Activated naive CD4-positive, alpha-beta T cell treated with anti-CD3 and anti-CD28 coated beads for 36 hours (primary cell): ENCODE measurements around the gene OR4K1. TPM values are rescaled to one million over a fixed set of nuclear protein-coding genes. Genes with fewer than 3 reads are reported as not detected.
"Not testable (repeated sequence)": the region's sequence is repeated elsewhere in the genome, so short reads cannot be mapped to it uniquely, and the experiment has no call there.

ENCODE experiments used
- CTCF ChIA-PET: fragments of 350-600 bp; sonication (Branson Sonifier 250); formaldehyde crosslinking; loops from one replicate; lab custom pipeline; 2021; ENCODE audit warnings: antibody characterized with exemption; lab: Charles Lee
- DNase-seq: peaks from one replicate; pipeline ENCODE4 v3.0.0-alpha.2; 2020
- H3K27ac Mint-ChIP-seq: one replicate; pipeline ENCODE4 v1.8.0; 2021; ENCODE audit warnings: mild to moderate bottlenecking, mixed read lengths
- H3K27me3 Mint-ChIP-seq: one replicate; pipeline ENCODE4 v1.8.0; 2021; ENCODE audit warnings: low read depth, mixed read lengths
- H3K36me3 Mint-ChIP-seq: one replicate; pipeline ENCODE4 v1.8.0; 2021; ENCODE audit warnings: low read depth, mixed read lengths
- H3K4me1 Mint-ChIP-seq: one replicate; pipeline ENCODE4 v1.8.0; 2021; ENCODE audit warnings: low read depth, mixed read lengths
- H3K4me3 Mint-ChIP-seq: one replicate; pipeline ENCODE4 v1.8.0; 2021; ENCODE audit warnings: mild to moderate bottlenecking, moderate library complexity, mixed read lengths
- H3K9me3 Mint-ChIP-seq: one replicate; pipeline ENCODE4 v1.8.0; 2021; ENCODE audit warnings: mixed read lengths
- intact Hi-C: fragments of 100-400 bp; cut with micrococcal nuclease; formaldehyde crosslinking; loops from one replicate; pipeline ENCODE4 v1.15.1; 2023
- total RNA-seq, 2 experiments: library from RNA; stranded (reverse); gene quantifications; one replicate each; pipeline ENCODE4 v1.2.3, GENCODE V29; 2021

OR4K1 gene
- total RNA-seq, 2 experiments from 2014 or later = not detected

DNA sequence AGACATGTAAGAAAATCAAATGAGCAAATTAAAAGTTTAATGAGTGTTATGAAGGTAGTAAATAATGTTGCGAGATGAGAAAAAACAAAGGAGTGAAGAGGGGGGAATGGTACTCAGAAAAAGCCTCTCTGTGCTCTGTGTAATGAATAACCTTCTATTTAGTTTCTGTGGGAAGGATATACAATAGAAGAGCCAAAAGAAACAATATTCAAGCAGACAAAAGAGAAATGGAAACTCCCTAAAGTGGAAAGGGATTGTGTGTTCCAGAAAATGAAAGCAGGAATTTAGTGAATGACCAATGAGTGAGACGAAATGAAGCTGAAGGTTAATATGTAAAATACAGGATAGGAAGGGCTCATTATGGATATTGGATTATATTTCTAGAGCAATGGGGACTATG lies 18.5 kb downstream of the OR4K1 start:
- CTCF ChIA-PET = no interaction called here
- Mint-ChIP-seq H3K4me1 (no peaks in the 10 kb centered on the region), H3K36me3 (no peaks in the 10 kb centered on the region), H3K9me3 (peaks cover 2% of the 10 kb centered on the region), H3K27ac (no peak overlapping the region), H3K4me3 (no peak overlapping the region), H3K27me3 (no peaks in the 10 kb centered on the region)
- intact Hi-C loops = no loop called here
- no peak for DNase-seq

DNA sequence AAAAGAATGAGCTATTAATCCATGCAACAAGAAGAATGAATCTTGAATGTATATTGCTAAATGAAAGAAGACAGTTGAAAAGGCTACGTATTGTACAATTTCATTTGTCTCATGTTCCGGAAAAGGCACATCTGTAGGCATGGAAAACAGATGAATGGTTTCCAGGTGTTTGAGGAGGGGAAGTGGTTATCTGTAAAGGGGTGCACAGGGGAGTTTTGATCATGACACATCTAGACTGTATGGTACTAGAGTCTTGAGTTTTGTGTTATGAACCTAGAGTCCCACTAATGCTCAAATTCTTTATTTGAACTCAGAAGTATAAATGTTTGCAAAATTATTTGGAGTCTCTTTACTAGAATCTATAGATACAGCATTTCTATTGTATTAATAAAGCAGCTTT lies 39.0 kb downstream of the OR4K1 start:
- DNase-seq, H3K27me3 Mint-ChIP-seq, intact Hi-C loops, CTCF ChIA-PET, H3K27ac Mint-ChIP-seq, H3K9me3 Mint-ChIP-seq, H3K4me3 Mint-ChIP-seq, H3K36me3 Mint-ChIP-seq: not testable (repeated sequence)
- peaks cover 27% of the 10 kb centered on the region for H3K4me1 Mint-ChIP-seq

DNA sequence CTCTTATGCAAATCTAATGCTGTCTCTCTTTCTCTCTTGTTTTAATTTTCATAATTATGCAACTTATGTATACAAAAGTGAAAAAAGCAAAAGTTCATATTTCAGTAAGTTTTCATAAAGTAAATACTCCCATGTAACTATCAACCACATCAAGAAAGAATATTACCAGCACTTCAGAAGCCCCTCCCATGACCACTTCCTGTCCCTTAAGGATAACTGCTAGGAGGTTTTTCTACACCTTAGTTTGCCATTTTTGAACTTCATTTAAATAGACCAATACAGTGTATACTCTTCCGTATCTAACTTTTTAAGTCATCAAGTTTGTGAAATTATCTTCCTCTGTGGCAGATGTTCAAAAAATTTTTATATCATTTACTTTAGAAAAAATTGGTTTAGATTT lies 44.1 kb downstream of the OR4K1 start:
- Mint-ChIP-seq H3K4me3 (no peak overlapping the region), H3K36me3 (no peaks in the 10 kb centered on the region), H3K27me3 (no peaks in the 10 kb centered on the region), H3K27ac (no peak overlapping the region), H3K9me3 (no peaks in the 10 kb centered on the region), H3K4me1 (peaks cover 33% of the 10 kb centered on the region)
- intact Hi-C loops = no loop called here
- CTCF ChIA-PET = no interaction called here
- peak; percentile 40 for DNase-seq

GRCh38 chr14:19975291-19975690 lies 44.6 kb downstream of the OR4K1 start, which contains the start of gene OR4K15:
Gene OR4K15, plus strand, starts transcription at chr14:19975591. Its CDS starts 0 bp downstream, at chr14:19975591.
- no peak within 1 kb of the TSS for H3K27ac Mint-ChIP-seq
- no peak within 1 kb of the TSS for H3K4me3 Mint-ChIP-seq
- intact Hi-C loops = no loop called here
- no peaks in the 10 kb centered on the region for H3K36me3 Mint-ChIP-seq
- DNase-seq = no peak
- H3K27me3 Mint-ChIP-seq = no peaks in the 10 kb centered on the region
- peaks cover 3% of the 10 kb centered on the region for H3K9me3 Mint-ChIP-seq
- CTCF ChIA-PET = no interaction called here
- peaks cover 33% of the 10 kb centered on the region for H3K4me1 Mint-ChIP-seq

Other genes starting within 250 kb of the OR4K1 start
- not detected for gene OR11H2, start 217.0 kb upstream of the OR4K1 start, total RNA-seq
- gene OR4Q3, start 187.3 kb upstream of the OR4K1 start, total RNA-seq = not detected
- not detected for gene OR4M1, start 157.4 kb upstream of the OR4K1 start, total RNA-seq
- gene OR4N2, start 127.1 kb upstream of the OR4K1 start, total RNA-seq = not detected
- gene OR4K2, start 55.8 kb upstream of the OR4K1 start, total RNA-seq = not detected
- gene OR4K5, start 10.3 kb upstream of the OR4K1 start, total RNA-seq = not detected
- not detected for gene OR4K15, start 44.7 kb downstream of the OR4K1 start, total RNA-seq
- not detected for gene OR4Q2, start 71.2 kb downstream of the OR4K1 start, total RNA-seq
- not detected for gene OR4K14, start 88.4 kb downstream of the OR4K1 start, total RNA-seq
- gene OR4K13, start 105.1 kb downstream of the OR4K1 start, total RNA-seq = not detected
- not detected for gene OR4L1, start 129.1 kb downstream of the OR4K1 start, total RNA-seq
- not detected for gene OR4K17, start 179.8 kb downstream of the OR4K1 start, total RNA-seq
- not detected for gene OR4N5, start 207.9 kb downstream of the OR4K1 start, total RNA-seq